Liver (tissue), 3 donors: Measurements from ENCODE around the gene COPS4.
"Not testable (repeated sequence)": the region's sequence is repeated elsewhere in the genome, so short reads cannot be mapped to it uniquely, and the experiment has no call there.

Experiments
- ATF3 ChIP-seq: IDR thresholded peaks from 2 replicates; pipeline ENCODE4 v1.6.1; 2016; ENCODE audit warnings: antibody characterized with exemption
- CTCF ChIP-seq: fragments of 150-350 bp; IDR thresholded peaks from 2 replicates; pipeline ENCODE4 v1.5.1; 2017; ENCODE audit warnings: improper control_type of control experiment, low read depth, low read length; ENCODE audit not compliant: missing input control
- HNF4G ChIP-seq: IDR thresholded peaks from 2 replicates; pipeline ENCODE4 v1.6.1; 2016; ENCODE audit warnings: antibody characterized with exemption
- MAX ChIP-seq: IDR thresholded peaks from 2 replicates; pipeline ENCODE4 v1.6.1; 2016; ENCODE audit warnings: antibody characterized with exemption
- NR2F2 ChIP-seq: IDR thresholded peaks from 2 replicates; pipeline ENCODE4 v1.6.1; 2016; ENCODE audit warnings: antibody characterized with exemption
- RAD21 ChIP-seq, 2 donors: IDR thresholded peaks; 2 replicates each; pipeline ENCODE4 v1.6.1; 2016; ENCODE audit warnings: antibody characterized with exemption in 2 of 2, mild to moderate bottlenecking in 2 of 2
- REST ChIP-seq: IDR thresholded peaks from 2 replicates; pipeline ENCODE4 v1.6.1; 2016; ENCODE audit warnings: antibody characterized with exemption, mild to moderate bottlenecking
- SP1 ChIP-seq: IDR thresholded peaks from 2 replicates; pipeline ENCODE4 v1.6.1; 2018; ENCODE audit warnings: antibody characterized with exemption, mild to moderate bottlenecking
- TAF1 ChIP-seq: conservative IDR thresholded peaks from 2 replicates; pipeline ENCODE4 v1.6.1; 2016; ENCODE audit warnings: antibody characterized with exemption, mild to moderate bottlenecking
- YY1 ChIP-seq: IDR thresholded peaks from 2 replicates; pipeline ENCODE4 v1.6.1; 2016; ENCODE audit warnings: antibody characterized with exemption, mild to moderate bottlenecking
- donor health status: healthy.
- donor health status: healthy.

GRCh38 chr4:83043157-83043556 lies 8.2 kb downstream of the COPS4 start:
- TF ChIP-seq CTCF; MAX; NR2F2; HNF4G; REST; TAF1; RAD21 (IDR thresholded peaks at IDR 0.05); ATF3; YY1; SP1: not testable (repeated sequence)
